GM19452 (cell line): ENCODE measurements around the gene SRSF6.
"Not testable (repeated sequence)": the region's sequence is repeated elsewhere in the genome, so short reads cannot be mapped to it uniquely, and the experiment has no call there.

Experiments
- ATAC-seq: cut with Tn5 transposase; IDR thresholded peaks from one replicate; pipeline ENCODE4 v1.9.1; 2021; ENCODE audit not compliant: unreplicated experiment

SRSF6 gene

GRCh38 chr20:43473381-43473704 lies 15.6 kb downstream of the SRSF6 start:
- no peak for ATAC-seq

- no peak for ATAC-seq
Measured at GRCh38 chr20:43477193-43477592, 19.5 kb downstream of the SRSF6 start.

GRCh38 chr20:43477619-43478018 lies 19.9 kb downstream of the SRSF6 start:
- ATAC-seq, result no peak

- ATAC-seq, result no peak
Measured at GRCh38 chr20:43490038-43490437, 32.3 kb downstream of the SRSF6 start.

- ATAC-seq, result peak; percentile 63
Measured at GRCh38 chr20:43492101-43492500, 34.4 kb downstream of the SRSF6 start.

- no peak for ATAC-seq
Measured at GRCh38 chr20:43495388-43495787, 37.7 kb downstream of the SRSF6 start.

- not testable (repeated sequence) for ATAC-seq
Measured at GRCh38 chr20:43502021-43502420, 44.3 kb downstream of the SRSF6 start.

GRCh38 chr20:43506238-43506637 lies 48.5 kb downstream of the SRSF6 start:
- no peak for ATAC-seq

- no peak for ATAC-seq
Measured at GRCh38 chr20:43507150-43508080, 49.7 kb downstream of the SRSF6 start, which contains the start of gene L3MBTL1. Gene L3MBTL1, plus strand, starts transcription at chr20:43507697. Its CDS starts 5,807 bp downstream, at chr20:43513504.

GRCh38 chr20:43508106-43508505 lies 50.4 kb downstream of the SRSF6 start:
- ATAC-seq, result no peak

GRCh38 chr20:43508604-43509040 lies 50.9 kb downstream of the SRSF6 start:
- ATAC-seq, result no peak

- no peak for ATAC-seq
Measured at GRCh38 chr20:43511879-43512278, 54.2 kb downstream of the SRSF6 start.

GRCh38 chr20:43513372-43513930 lies 55.8 kb downstream of the SRSF6 start:
- no peak for ATAC-seq
